Gastrocnemius medialis (tissue), 4 donors: ENCODE measurements around the gene MANF. TPM values are rescaled to one million over a fixed set of nuclear protein-coding genes. Genes with fewer than 3 reads are reported as not detected.

Source experiments
- ATAC-seq, 2 donors: fragments of 150-250 bp; one replicate each; pipeline ENCODE4 v1.9.1; 2016
- DNase-seq, 2 donors: peaks; one replicate each; pipeline ENCODE4 v3.0.0-alpha.2; 2019
- H3K27ac ChIP-seq, 4 donors: fragments of 200-600 bp; sonication (generic); 1 replicate in 1 of 4; 2 replicates in 3 of 4; pipeline ENCODE4 v1.5.1; 2016 to 2018; ENCODE audit warnings: mild to moderate bottlenecking in 2 of 4, moderate library complexity in 1 of 4
- H3K27me3 ChIP-seq, 3 donors: fragments of 200-600 bp; sonication (generic) in 2 of 3; 1 replicate in 1 of 3; 2 replicates in 2 of 3; pipeline versions ENCODE4 v1.5.1 to v1.6.0; 2016 to 2019; ENCODE audit warnings: mild to moderate bottlenecking in 1 of 3, moderate library complexity in 1 of 3
- H3K36me3 ChIP-seq, 2 donors: fragments of 200-600 bp; sonication (generic) in 1 of 2; one replicate each; pipeline ENCODE4 v1.5.1; 2017 to 2018
- H3K4me1 ChIP-seq, 2 donors: fragments of 200-600 bp; sonication (generic) in 1 of 2; one replicate each; pipeline ENCODE4 v1.5.1; 2016 to 2017; ENCODE audit warnings: mild to moderate bottlenecking in 2 of 2
- H3K4me3 ChIP-seq, 4 donors: fragments of 200-600 bp; sonication (generic) in 3 of 4; 1 replicate in 1 of 4; 2 replicates in 3 of 4; pipeline ENCODE4 v1.5.1; 2016 to 2019; ENCODE audit warnings: mild to moderate bottlenecking in 2 of 4
- H3K9me3 ChIP-seq, 3 donors: fragments of 200-600 bp; sonication (generic) in 2 of 3; 1 replicate in 1 of 3; 2 replicates in 2 of 3; pipeline ENCODE4 v1.5.1; 2016 to 2019
- POLR2A ChIP-seq, 2 donors: fragments of 450-650 bp; IDR thresholded peaks; one replicate each; pipeline ENCODE4 v1.6.1; 2017; ENCODE audit warnings: antibody characterized with exemption in 2 of 2, mild to moderate bottlenecking in 2 of 2, moderate library complexity in 2 of 2
- in situ Hi-C, 4 donors: fragments of 200-750 bp; cut with MboI; loops; one replicate each; pipeline versions ENCODE4 v1.15.0 to v1.8.0; 2017; ENCODE audit warnings: low sequenced_read_pairs in 4 of 4
- intact Hi-C: fragments of 100-400 bp; cut with DNase I; formaldehyde crosslinking; loops from one replicate; pipeline ENCODE4 v1.15.1; 2023; ENCODE audit warnings: low total_unique reads
- total RNA-seq, 4 donors: library from RNA; depleted of rRNA; stranded (reverse); fragments of >200 nt; gene quantifications; one replicate each; pipeline versions ENCODE4 v1.1.0 to v1.2.3, GENCODE V29; 2016
- TF ChIP-seq, protein P1 (sequence below), 5 experiments: fragments of 450-650 bp in 3 of 5; fragments of 200-600 bp in 2 of 5; sonication (generic) in 2 of 5; IDR thresholded peaks in 4 of 5; conservative IDR thresholded peaks in 1 of 5; 1 replicate in 4 of 5; 2 replicates in 1 of 5; pipeline ENCODE4 v1.5.1; 2016 to 2019; ENCODE audit warnings: antibody characterized with exemption in 5 of 5, mild to moderate bottlenecking in 3 of 5, moderate library complexity in 3 of 5

The MANF gene
- total RNA-seq, 4 donors from 2014 or later: 4.4 to 19.7 (median 11.5) TPM

DNA sequence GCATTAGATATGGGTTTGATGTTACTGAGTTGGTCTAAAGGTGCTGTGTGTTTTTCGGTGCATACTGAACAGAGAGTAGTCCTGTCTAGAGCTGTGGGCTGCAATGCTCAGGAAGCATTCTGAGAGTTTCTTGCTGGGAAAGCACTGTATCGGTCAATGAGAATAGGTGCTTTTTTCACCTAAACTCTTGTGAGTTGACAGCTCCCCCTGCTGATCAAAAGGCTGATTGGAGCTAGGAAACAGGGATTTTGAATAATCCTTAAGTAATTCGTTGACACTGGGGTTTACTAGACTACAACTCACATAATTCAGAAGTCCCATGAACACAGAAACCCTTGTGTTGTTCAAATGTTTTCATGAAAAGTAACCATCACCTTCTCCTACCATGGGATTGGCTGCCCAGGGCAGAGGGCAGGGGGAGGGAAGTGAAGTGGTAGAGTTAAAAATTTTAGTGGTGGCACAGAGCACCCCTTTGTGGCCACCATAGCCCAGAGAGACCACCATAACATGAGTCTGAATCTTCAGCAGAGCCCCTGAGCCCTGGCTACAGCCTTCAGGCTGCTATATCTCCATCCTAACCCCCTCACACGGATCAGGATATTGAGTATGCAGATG lies 13.0 kb upstream of the MANF start:
- DNase-seq: no peak
- no peak overlapping the region for H3K4me3 ChIP-seq
- no peaks in the 10 kb centered on the region for H3K9me3 ChIP-seq
- intact Hi-C loops (loop anchor here (5.0 kb wide), 1 partner anchor 755 kb away; the partner anchor contains the start of gene MAPKAPK3), in situ Hi-C loops (loop anchor here in 2 of 4 donors (10.0 kb wide), 2 partner anchors 747 to 757 kb away; partner anchors contain the start of genes CISH (in 1 of the 2) and MAPKAPK3 (in 1 of the 2))
- peak; percentile 30 to 46 for ATAC-seq
- TF ChIP-seq, protein P1, sequence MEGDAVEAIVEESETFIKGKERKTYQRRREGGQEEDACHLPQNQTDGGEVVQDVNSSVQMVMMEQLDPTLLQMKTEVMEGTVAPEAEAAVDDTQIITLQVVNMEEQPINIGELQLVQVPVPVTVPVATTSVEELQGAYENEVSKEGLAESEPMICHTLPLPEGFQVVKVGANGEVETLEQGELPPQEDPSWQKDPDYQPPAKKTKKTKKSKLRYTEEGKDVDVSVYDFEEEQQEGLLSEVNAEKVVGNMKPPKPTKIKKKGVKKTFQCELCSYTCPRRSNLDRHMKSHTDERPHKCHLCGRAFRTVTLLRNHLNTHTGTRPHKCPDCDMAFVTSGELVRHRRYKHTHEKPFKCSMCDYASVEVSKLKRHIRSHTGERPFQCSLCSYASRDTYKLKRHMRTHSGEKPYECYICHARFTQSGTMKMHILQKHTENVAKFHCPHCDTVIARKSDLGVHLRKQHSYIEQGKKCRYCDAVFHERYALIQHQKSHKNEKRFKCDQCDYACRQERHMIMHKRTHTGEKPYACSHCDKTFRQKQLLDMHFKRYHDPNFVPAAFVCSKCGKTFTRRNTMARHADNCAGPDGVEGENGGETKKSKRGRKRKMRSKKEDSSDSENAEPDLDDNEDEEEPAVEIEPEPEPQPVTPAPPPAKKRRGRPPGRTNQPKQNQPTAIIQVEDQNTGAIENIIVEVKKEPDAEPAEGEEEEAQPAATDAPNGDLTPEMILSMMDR (IDR thresholded peaks at IDR 0.05 in 4 of 5, conservative IDR thresholded peaks at IDR 0.05 in 1 of 5): peak in 4 of 5 experiments; percentile 19 to 46 (median 40)
- no peak for TF ChIP-seq POLR2A (IDR thresholded peaks at IDR 0.05)
- no peaks in the 10 kb centered on the region for H3K4me1 ChIP-seq
- H3K36me3 ChIP-seq: no peaks in the 10 kb centered on the region
- H3K27me3 ChIP-seq: no peaks in the 10 kb centered on the region
- H3K27ac ChIP-seq: no peak overlapping the region

DNA sequence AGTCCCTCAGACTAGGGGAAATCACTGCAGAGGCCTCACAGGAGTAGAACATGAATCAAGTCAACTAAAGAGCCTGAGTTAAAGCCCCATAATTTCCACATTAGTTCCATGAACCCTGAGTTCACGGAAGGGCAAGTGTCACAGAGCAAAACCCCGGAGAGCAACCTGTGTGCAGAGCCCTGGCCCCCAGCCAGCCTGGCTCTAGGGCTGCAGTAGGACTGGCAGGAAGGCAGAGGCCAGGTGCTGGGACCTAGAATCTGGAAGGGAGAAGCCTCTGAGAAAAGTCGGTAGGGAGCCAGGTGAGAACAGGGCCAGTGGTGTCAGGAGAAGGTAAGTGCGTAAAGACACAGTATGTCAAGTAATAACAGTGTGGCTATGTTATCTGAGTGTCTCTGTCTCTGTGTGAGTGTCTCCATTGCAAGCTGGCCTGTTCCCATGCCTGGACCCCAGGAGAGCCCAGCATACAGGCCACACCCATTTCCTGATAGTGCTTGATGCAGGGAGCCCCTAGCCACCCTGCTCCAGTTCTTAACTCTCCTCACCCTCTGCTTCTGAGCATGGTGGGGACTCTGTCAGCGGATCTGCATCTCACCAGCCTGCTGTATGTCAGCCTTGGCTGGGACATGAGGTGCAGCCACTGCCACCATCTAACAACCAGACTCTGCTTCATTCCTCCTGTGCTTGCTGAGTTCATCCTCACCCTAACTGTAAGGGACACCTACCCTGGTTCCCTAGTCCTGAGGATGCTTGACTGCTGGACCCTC lies 11.3 kb upstream of the MANF start:
- in situ Hi-C loops (loop anchor here in 2 of 4 donors (10.0 kb wide), 2 partner anchors 749 to 759 kb away; partner anchors contain the start of genes CISH (in 1 of the 2) and MAPKAPK3 (in 1 of the 2)), intact Hi-C loops (loop anchor here (5.0 kb wide), 1 partner anchor 757 kb away; the partner anchor contains the start of gene MAPKAPK3)
- no peak overlapping the region for H3K4me3 ChIP-seq
- H3K27me3 ChIP-seq: no peaks in the 10 kb centered on the region
- H3K9me3 ChIP-seq: no peaks in the 10 kb centered on the region
- H3K4me1 ChIP-seq: no peaks in the 10 kb centered on the region
- no peak for TF ChIP-seq POLR2A (IDR thresholded peaks at IDR 0.05)
- TF ChIP-seq, protein P1 (IDR thresholded peaks at IDR 0.05 in 4 of 5, conservative IDR thresholded peaks at IDR 0.05 in 1 of 5): no peak
- H3K36me3 ChIP-seq: no peaks in the 10 kb centered on the region
- H3K27ac ChIP-seq: no peak overlapping the region
- ATAC-seq (no peak), DNase-seq (no peak)

DNA sequence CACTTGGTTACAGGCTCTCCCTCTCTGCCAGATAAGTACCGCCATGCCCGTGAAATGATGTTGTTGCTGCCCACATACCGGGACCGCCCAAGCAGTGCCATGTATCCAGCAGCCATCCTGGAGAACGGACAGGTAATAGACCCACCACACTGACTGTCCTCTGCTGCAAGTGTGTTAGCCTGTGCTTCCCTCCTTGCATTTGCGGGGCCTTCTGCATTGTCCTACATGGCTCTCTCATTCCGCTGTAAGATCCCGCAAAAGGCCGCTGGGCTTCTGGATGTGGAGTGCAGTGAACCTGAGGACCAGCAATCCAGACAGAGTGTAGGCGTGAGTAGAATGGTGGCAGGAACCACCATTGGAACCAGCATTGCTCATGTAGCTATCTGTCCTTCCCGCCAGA lies 10.6 kb upstream of the MANF start:
- in situ Hi-C loops (loop anchor here in 2 of 4 donors (10.0 kb wide), 2 partner anchors 750 to 760 kb away; partner anchors contain the start of genes CISH (in 1 of the 2) and MAPKAPK3 (in 1 of the 2)), intact Hi-C loops (loop anchor here (5.0 kb wide), 1 partner anchor 757 kb away; the partner anchor contains the start of gene MAPKAPK3)
- TF ChIP-seq, protein P1 (IDR thresholded peaks at IDR 0.05 in 4 of 5, conservative IDR thresholded peaks at IDR 0.05 in 1 of 5): no peak
- no peak for TF ChIP-seq POLR2A (IDR thresholded peaks at IDR 0.05)
- Histone ChIP-seq H3K9me3 (no peaks in the 10 kb centered on the region), H3K27me3 (no peaks in the 10 kb centered on the region), H3K4me3 (no peak overlapping the region), H3K4me1 (no peaks in the 10 kb centered on the region), H3K36me3 (no peaks in the 10 kb centered on the region), H3K27ac (no peak overlapping the region)
- DNase-seq: no peak
- ATAC-seq: no peak

DNA sequence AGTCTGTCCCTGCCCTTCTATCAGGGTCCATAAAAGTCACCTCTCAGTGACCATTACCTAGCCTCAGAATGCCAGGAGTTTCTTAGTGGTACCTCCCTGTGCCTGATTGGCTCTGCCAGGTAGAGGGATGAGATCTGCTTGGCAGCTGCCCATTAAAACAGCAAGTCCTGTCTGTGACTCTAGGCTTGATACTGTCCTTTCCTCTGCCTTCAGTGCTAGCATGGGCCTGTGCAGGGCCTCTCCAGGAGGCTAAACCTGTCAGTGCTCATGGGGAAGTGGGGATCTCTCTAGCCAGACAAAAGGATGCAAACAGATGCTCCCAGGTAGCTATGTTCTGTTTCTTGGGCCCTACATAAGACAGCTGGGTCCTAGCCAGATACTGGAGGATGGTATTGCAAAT lies 10.0 kb upstream of the MANF start:
- no peaks in the 10 kb centered on the region for H3K36me3 ChIP-seq
- H3K27ac ChIP-seq: no peak overlapping the region
- intact Hi-C loops: no loop called here
- no peak overlapping the region for H3K4me3 ChIP-seq
- DNase-seq: no peak
- TF ChIP-seq, protein P1 (IDR thresholded peaks at IDR 0.05 in 4 of 5, conservative IDR thresholded peaks at IDR 0.05 in 1 of 5): no peak
- TF ChIP-seq POLR2A (IDR thresholded peaks at IDR 0.05): no peak
- no peaks in the 10 kb centered on the region for H3K4me1 ChIP-seq
- H3K9me3 ChIP-seq: no peaks in the 10 kb centered on the region
- in situ Hi-C loops: loop anchor here in 3 of 4 donors (10.0 to 25.0 kb wide), 5 partner anchors 287 to 763 kb away; partner anchors contain the start of genes CISH (in 2 of the 3), MAPKAPK3 (in 2 of the 3) and TEX264 (in 1 of the 3)
- no peak for ATAC-seq
- H3K27me3 ChIP-seq: no peaks in the 10 kb centered on the region
